ENCODE data around the gene ST3GAL3.

GRCh38 chr1:43912607-43913006 lies 205.3 kb downstream of the ST3GAL3 start:
- TF ChIP-seq POLR2A (IDR thresholded peaks at IDR 0.05) = no peak
- no peak for TF ChIP-seq CTCF (IDR thresholded peaks at IDR 0.05)
- no peak for TF ChIP-seq POLR2AphosphoS5 (IDR thresholded peaks at IDR 0.05)
